Sigmoid colon (tissue), 7 donors: ENCODE measurements around the gene ESRRA. TPM values are rescaled to one million over a fixed set of nuclear protein-coding genes. Genes with fewer than 3 reads are reported as not detected.

Source experiments
- DNase-seq: peaks from one replicate; pipeline ENCODE4 v3.0.0-alpha.2; 2019
- H3K27ac ChIP-seq, 4 donors: fragments of 200-600 bp; sonication (generic); one replicate each; pipeline ENCODE4 v1.5.1; 2016 to 2019; ENCODE audit warnings: mild to moderate bottlenecking in 1 of 4
- H3K27me3 ChIP-seq, 3 donors: fragments of 200-600 bp; sonication (generic); one replicate each; pipeline ENCODE4 v1.5.1; 2019; ENCODE audit warnings: mild to moderate bottlenecking in 1 of 3
- H3K36me3 ChIP-seq, 4 donors: fragments of 200-600 bp; sonication (generic); one replicate each; pipeline ENCODE4 v1.5.1; 2016 to 2019
- H3K4me1 ChIP-seq, 4 donors: fragments of 200-600 bp; sonication (generic); one replicate each; pipeline ENCODE4 v1.5.1; 2017 to 2019
- H3K4me3 ChIP-seq, 4 donors: fragments of 200-600 bp; sonication (generic); one replicate each; pipeline ENCODE4 v1.5.1; 2017 to 2019; ENCODE audit warnings: mild to moderate bottlenecking in 2 of 4, moderate library complexity in 1 of 4
- H3K9me3 ChIP-seq, 4 donors: fragments of 200-600 bp in 3 of 4; sonication (generic) in 3 of 4; one replicate each; pipeline versions ENCODE4 v1.5.1 to v1.6.1; 2013 to 2019
- CTCF ChIP-seq, 4 experiments: fragments of 450-650 bp in 3 of 4; fragments of 200-600 bp in 1 of 4; IDR thresholded peaks; one replicate each; pipeline ENCODE4 v1.5.1; 2016 to 2019; ENCODE audit warnings: antibody characterized with exemption in 4 of 4, mild to moderate bottlenecking in 3 of 4, moderate library complexity in 2 of 4
- EP300 ChIP-seq, 4 donors: sonication (generic); formaldehyde crosslinking; IDR thresholded peaks; one replicate each; pipeline ENCODE4 v1.6.1; 2017; ENCODE audit warnings: antibody characterized with exemption in 4 of 4
- POLR2A ChIP-seq, 2 donors: fragments of 450-650 bp; IDR thresholded peaks; one replicate each; pipeline ENCODE4 v1.6.1; 2016; ENCODE audit warnings: antibody characterized with exemption in 2 of 2, mild to moderate bottlenecking in 2 of 2, moderate library complexity in 2 of 2
- POLR2AphosphoS5 ChIP-seq, 4 donors: sonication (generic); formaldehyde crosslinking; IDR thresholded peaks; one replicate each; pipeline ENCODE4 v1.6.1; 2017; ENCODE audit warnings: antibody characterized with exemption in 4 of 4
- WGBS, 2 donors: extraction: QIAGEN DNeasy Blood & Tissue Kit; methylation state at CpG; one replicate each; pipeline ENCODE4 v1.1.7; 2013; 5-methylcytosine and 5-hydroxymethylcytosine counted together
- intact Hi-C: fragments of 100-400 bp; cut with DNase I; formaldehyde crosslinking; loops from one replicate; pipeline ENCODE4 v1.15.1; 2023
- polyA plus RNA-seq, 3 donors: library from polyadenylated mRNA; stranded (reverse); fragments of 200-250 nt; gene quantifications; one replicate each; pipeline ENCODE4 v1.2.3, GENCODE V29; 2013
- total RNA-seq, 4 donors: library from RNA; depleted of rRNA; stranded (reverse); fragments of >200 nt; gene quantifications; one replicate each; pipeline ENCODE4 v1.1.0, GENCODE V29; 2016
- donor health status: healthy with polysubstance abuse.
- donor health status: Bipolar disorder and iron deficiency.
- donor health status: healthy.

Gene ESRRA
- total and polyA plus RNA-seq, 7 donors, result 39.9 to 244 (median 48.7) TPM

- whole genome bisulfite sequencing, 2 donors, result 0% methylated on average over 70 of the region's 70 CpGs
- Histone ChIP-seq H3K27ac (peak within 1 kb of the TSS; percentile 79 to 90 (median 86)), H3K4me1 (peaks cover 0 to 45% (median 38%) of the 10 kb centered on the region in 4 donors), H3K9me3 (no peaks in the 10 kb centered on the region), H3K4me3 (peak within 1 kb of the TSS; percentile 79 to 92 (median 84)), H3K27me3 (no peaks in the 10 kb centered on the region), H3K36me3 (peaks cover 0 to 31% (median 14%) of the 10 kb centered on the region in 4 donors)
- intact Hi-C loops, result no loop called here
- TF ChIP-seq CTCF (IDR thresholded peaks at IDR 0.05), result no peak
- TF ChIP-seq POLR2AphosphoS5 (IDR thresholded peaks at IDR 0.05), result peak in 3 of 4 donors; percentile 23 to 71 (median 65)
- TF ChIP-seq POLR2A (IDR thresholded peaks at IDR 0.05), result peak in 1 of 2 donors; percentile 27
- no peak for TF ChIP-seq EP300 (IDR thresholded peaks at IDR 0.05)
- no peak for DNase-seq
These were observed 53.8 kb downstream of the ESRRA start, which contains the start of gene RPS6KA4 for GRCh38 chr11:64358907-64359711. RPS6KA4 (plus strand) TSS chr11:64359162; CDS start chr11:64359236, 74 bp downstream.

- no peak for DNase-seq
- 44 to 69% methylated on average over 38 of the region's 38 CpGs for WGBS, 2 donors
- no peaks in the 10 kb centered on the region for H3K9me3 ChIP-seq
- H3K4me3 ChIP-seq, result peak overlapping the region; percentile 79 to 92 (median 84)
- H3K4me1 ChIP-seq, result peaks cover 0 to 39% (median 35%) of the 10 kb centered on the region in 4 donors
- peak overlapping the region in 3 of 4 donors; percentile 79 to 90 (median 83) for H3K27ac ChIP-seq
- no peak for TF ChIP-seq POLR2AphosphoS5 (IDR thresholded peaks at IDR 0.05)
- no peak for TF ChIP-seq POLR2A (IDR thresholded peaks at IDR 0.05)
- TF ChIP-seq CTCF (IDR thresholded peaks at IDR 0.05), result no peak
- no peak for TF ChIP-seq EP300 (IDR thresholded peaks at IDR 0.05)
- H3K27me3 ChIP-seq, result no peaks in the 10 kb centered on the region
- peaks cover 0 to 39% (median 14%) of the 10 kb centered on the region in 4 donors for H3K36me3 ChIP-seq
- intact Hi-C loops, result no loop called here
These were observed 54.6 kb downstream of the ESRRA start for GRCh38 chr11:64359712-64360445.

GRCh38 chr11:64360448-64360921, 55.2 kb downstream of the ESRRA start:
- Histone ChIP-seq H3K4me3 (peak overlapping the region in 2 of 4 donors; percentile 79 to 84), H3K9me3 (no peaks in the 10 kb centered on the region), H3K36me3 (peaks cover 0 to 45% (median 16%) of the 10 kb centered on the region in 4 donors), H3K27ac (no peak overlapping the region), H3K27me3 (no peaks in the 10 kb centered on the region), H3K4me1 (peaks cover 0 to 33% (median 29%) of the 10 kb centered on the region in 4 donors)
- TF ChIP-seq POLR2AphosphoS5 (IDR thresholded peaks at IDR 0.05), result no peak
- TF ChIP-seq CTCF (IDR thresholded peaks at IDR 0.05), result no peak
- TF ChIP-seq EP300 (IDR thresholded peaks at IDR 0.05), result no peak
- TF ChIP-seq POLR2A (IDR thresholded peaks at IDR 0.05), result no peak
- DNase-seq, result no peak
- intact Hi-C loops, result no loop called here
- 55 to 80% methylated on average over 13 of the region's 13 CpGs for WGBS, 2 donors

GRCh38 chr11:64361659-64362058, 56.3 kb downstream of the ESRRA start:
- DNase-seq, result no peak
- Histone ChIP-seq H3K4me3 (no peak overlapping the region), H3K27me3 (no peaks in the 10 kb centered on the region), H3K27ac (no peak overlapping the region), H3K36me3 (peaks cover 0 to 57% (median 25%) of the 10 kb centered on the region in 4 donors), H3K4me1 (peaks cover 0 to 28% (median 26%) of the 10 kb centered on the region in 4 donors), H3K9me3 (no peaks in the 10 kb centered on the region)
- WGBS, 2 donors, result 94 to 95% methylated on average over 18 of the region's 18 CpGs
- TF ChIP-seq POLR2A (IDR thresholded peaks at IDR 0.05) (no peak), CTCF (IDR thresholded peaks at IDR 0.05) (no peak), POLR2AphosphoS5 (IDR thresholded peaks at IDR 0.05) (no peak), EP300 (IDR thresholded peaks at IDR 0.05) (no peak)
- intact Hi-C loops, result no loop called here
